ENCODE results near the gene HOXB8. TPM values are rescaled to one million over a fixed set of nuclear protein-coding genes. Genes with fewer than 3 reads are reported as not detected.

The HOXB8 gene
- total RNA-seq, 1 donor from 2014 or later = 22.9 TPM

DNA sequence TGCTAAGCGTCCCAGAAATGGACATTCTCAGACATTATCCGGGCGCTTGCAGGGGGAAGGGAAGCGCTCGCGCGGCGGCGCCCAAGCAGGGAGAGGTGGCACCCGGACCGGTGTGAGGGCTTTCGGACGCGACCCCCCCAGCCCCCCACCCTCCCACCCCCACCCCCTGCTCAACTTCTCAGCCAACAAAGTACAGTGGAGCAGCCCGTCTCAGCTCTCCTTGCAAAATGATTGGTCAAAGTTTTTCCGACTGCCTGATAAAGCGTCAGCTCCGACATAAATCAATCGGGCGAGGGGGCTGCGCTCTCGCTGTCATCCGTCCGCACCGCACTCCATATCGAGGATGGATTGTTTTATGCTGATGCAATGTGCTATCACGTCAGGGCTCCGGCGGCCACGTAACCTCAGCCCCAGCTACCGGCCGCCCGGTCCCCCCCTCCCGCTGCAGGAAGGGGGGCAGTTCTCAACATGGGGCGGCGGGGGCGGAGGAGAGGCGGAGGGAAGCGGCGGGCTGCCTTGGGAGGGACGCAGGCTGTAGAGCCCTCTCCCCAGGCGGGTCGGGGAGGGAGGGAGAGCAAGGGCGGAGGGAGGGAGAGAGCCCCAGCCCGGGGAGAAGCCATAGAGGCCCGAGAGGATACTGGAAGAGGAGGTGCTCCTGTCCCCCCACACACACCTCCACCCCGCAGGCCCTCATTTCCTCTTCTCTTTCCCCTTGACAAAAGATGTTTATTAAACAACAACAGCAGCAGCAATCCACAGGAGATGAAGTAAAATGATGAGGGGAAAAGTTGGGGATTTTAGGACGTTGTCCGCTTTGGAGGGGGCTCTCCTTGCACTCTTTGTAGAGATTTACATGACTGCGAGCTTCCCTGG lies 11.4 kb upstream of the HOXB8 start, which contains the start of gene HOXB9:
TSS of gene HOXB9 (minus strand) at position 114 of the 873 bp plus-strand sequence. CDS start at position 25, 89 bp downstream.
- no peak for DNase-seq (ENCODE audit: low read depth, low spot score)
- Mint-ChIP-seq H3K4me1 (peaks cover 4% of the 10 kb centered on the region), H3K27me3 (ENCODE audit: low read depth) (peaks cover 99% of the 10 kb centered on the region)

DNA sequence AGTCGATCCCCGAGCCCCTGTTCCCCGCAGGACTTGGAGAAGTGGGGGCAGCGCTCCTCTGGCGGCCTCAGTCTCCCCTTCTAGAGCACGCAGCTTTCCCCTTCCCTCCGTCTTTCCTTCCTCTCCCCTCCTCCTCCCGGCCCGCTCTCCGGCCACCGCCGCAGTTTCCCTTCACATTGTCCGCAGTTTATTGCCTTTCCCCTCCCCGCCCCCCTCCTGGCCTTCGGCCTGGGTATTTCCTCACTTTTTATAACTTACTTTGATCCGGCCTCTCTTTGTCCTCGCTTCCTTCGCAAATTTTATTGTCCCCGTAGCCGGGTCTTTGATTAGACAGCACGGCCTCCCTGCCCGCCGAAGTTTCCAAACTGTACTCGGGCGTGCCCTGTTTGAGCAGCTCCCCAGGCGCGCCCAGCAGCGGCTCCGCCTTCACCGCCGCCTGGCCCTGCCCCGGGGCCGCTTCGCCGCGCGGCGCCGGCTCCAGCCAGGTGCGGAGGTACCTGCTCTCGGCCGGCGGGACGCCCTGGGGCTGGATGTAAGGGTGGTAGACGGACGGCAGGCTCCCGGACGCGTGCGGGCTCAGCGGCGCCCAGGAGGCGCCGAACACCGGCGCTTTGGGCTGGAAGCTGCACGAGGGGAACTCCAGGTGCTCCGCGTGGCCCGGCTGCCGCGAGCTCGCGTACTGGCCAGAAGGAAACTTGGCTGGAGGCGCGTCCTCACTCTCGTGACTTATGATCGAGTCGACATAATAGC lies 10.6 kb upstream of the HOXB8 start:
- no peak for TF ChIP-seq CTCF (conservative IDR thresholded peaks at IDR 0.05)
- Mint-ChIP-seq H3K4me1 (peaks cover 4% of the 10 kb centered on the region), H3K27me3 (ENCODE audit: low read depth) (peaks cover 99% of the 10 kb centered on the region), H3K27ac (ENCODE audit: unreplicated experiment) (no peak overlapping the region), H3K9me3 (no peaks in the 10 kb centered on the region), H3K4me3 (peak overlapping the region; percentile 93), H3K36me3 (ENCODE audit: low read depth) (peaks cover 10% of the 10 kb centered on the region)
- no peak for DNase-seq (ENCODE audit: low read depth, low spot score)

More for the DNA sequence above, 11.4 kb upstream of the HOXB8 start, which contains the start of gene HOXB9:
- Mint-ChIP-seq H3K4me3 (peak within 1 kb of the TSS; percentile 93), H3K36me3 (ENCODE audit: low read depth) (peaks cover 10% of the 10 kb centered on the region), H3K9me3 (no peaks in the 10 kb centered on the region), H3K27ac (ENCODE audit: unreplicated experiment) (peak within 1 kb of the TSS; percentile 78)
- TF ChIP-seq CTCF (conservative IDR thresholded peaks at IDR 0.05) = no peak

DNA sequence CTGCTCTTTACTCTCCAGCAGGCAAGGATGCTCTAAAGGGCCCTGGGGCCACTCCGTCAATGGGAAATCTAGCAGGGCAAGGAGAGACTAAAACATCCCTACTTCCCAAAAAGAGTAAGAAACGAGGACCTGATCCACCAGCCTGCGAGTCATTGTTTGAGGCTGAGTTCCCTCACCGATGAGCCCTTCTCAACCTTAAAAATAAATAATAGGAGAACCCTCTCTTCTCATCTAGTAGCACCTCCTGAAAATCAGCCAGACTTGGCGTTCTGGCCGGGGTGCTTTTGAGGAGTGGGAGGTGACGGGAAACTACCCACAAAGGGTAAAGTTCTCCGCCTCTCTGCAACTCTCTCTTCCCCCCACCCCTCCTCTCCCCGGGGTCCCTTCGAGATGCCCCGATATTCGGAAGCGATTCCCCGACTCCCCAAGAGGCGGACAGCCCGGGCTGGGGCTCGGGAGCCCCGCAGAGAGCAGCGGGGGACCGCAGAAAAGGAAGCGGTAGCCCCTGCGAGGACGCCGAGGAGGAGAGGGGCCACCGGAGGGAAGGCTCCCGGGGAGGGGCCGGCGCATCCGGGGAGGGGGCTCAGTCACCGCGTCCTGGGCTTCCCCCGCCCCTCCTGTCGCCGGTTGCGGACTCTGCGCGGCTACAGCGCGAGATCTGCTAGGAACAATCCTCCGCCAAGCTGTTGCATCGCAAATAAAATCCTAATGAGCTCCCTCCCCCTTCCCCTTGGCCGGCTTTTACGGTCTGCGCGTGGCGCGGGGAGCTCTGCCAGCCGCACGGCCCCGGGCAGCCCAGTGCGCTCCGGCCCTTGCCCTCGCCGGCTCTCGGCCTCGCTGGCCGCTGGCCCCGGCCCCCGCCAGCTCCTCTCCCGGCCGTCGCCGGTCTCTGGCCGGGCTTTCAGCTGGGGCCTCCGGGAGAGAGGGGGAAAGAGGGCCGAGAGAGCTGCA lies 9.7 kb upstream of the HOXB8 start:
- peaks cover 4% of the 10 kb centered on the region for H3K4me1 Mint-ChIP-seq
- TF ChIP-seq CTCF (conservative IDR thresholded peaks at IDR 0.05) = no peak
- H3K27ac Mint-ChIP-seq (ENCODE audit: unreplicated experiment) = peak overlapping the region; percentile 38
- peaks cover 8% of the 10 kb centered on the region for H3K36me3 Mint-ChIP-seq (ENCODE audit: low read depth)
- no peak for DNase-seq (ENCODE audit: low read depth, low spot score)
- H3K9me3 Mint-ChIP-seq = no peaks in the 10 kb centered on the region
- H3K4me3 Mint-ChIP-seq = peak overlapping the region; percentile 86
- H3K27me3 Mint-ChIP-seq (ENCODE audit: low read depth) = peaks cover 99% of the 10 kb centered on the region

DNA sequence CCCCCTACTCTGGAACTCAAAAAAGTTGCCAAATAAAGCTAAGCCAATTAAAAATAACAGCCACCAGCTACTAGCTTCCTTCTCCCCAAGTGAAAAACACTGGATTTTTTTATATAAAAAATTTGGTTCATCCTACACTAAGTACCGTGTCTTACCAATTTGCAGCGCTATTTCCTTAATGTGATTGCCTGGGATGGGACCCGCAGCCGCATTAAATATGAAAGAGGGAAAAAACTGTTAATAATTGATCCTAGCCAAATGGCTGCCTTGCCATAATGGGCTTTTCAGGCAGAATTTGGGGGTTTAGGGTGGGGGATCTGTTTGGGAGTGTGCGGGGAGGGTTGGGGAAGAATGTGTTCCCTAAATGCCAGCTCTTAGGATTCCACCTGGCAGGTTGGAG lies 9.0 kb upstream of the HOXB8 start:
- Mint-ChIP-seq H3K27me3 (ENCODE audit: low read depth) (peaks cover 99% of the 10 kb centered on the region), H3K4me3 (peak overlapping the region; percentile 86), H3K4me1 (peaks cover 4% of the 10 kb centered on the region), H3K9me3 (no peaks in the 10 kb centered on the region), H3K27ac (ENCODE audit: unreplicated experiment) (peak overlapping the region; percentile 38), H3K36me3 (ENCODE audit: low read depth) (peaks cover 8% of the 10 kb centered on the region)
- DNase-seq (ENCODE audit: low read depth, low spot score) = no peak
- TF ChIP-seq CTCF (conservative IDR thresholded peaks at IDR 0.05) = no peak

DNA sequence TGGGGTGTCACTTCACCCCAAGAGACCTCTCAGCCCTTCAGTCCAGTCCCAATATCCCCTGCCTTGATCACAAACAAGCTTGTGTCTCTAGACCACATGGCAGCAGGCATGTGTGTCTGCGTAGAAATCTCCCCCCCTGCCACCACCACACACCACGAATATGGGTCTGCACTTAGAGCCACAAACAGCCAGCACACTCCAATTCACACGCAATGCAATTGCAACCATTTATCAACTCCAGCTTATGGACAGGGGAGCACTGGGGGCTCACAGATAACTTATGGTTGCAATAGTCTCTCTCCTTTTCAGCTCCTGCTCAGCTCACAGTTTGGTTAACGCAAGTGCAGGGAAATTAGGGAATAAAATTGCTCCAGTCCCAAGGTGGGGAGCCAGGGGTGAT lies 8.5 kb upstream of the HOXB8 start:
- peaks cover 6% of the 10 kb centered on the region for H3K4me1 Mint-ChIP-seq
- DNase-seq (ENCODE audit: low read depth, low spot score) = no peak
- no peaks in the 10 kb centered on the region for H3K9me3 Mint-ChIP-seq
- H3K27me3 Mint-ChIP-seq (ENCODE audit: low read depth) = peaks cover 99% of the 10 kb centered on the region
- TF ChIP-seq CTCF (conservative IDR thresholded peaks at IDR 0.05) = no peak
- peak overlapping the region; percentile 85 for H3K27ac Mint-ChIP-seq (ENCODE audit: unreplicated experiment)
- H3K36me3 Mint-ChIP-seq (ENCODE audit: low read depth) = peaks cover 11% of the 10 kb centered on the region
- peak overlapping the region; percentile 86 for H3K4me3 Mint-ChIP-seq

Measured in neural crest cell (in vitro differentiated cells).